ENCODE results near the gene SLC9A3.
A peak's percentile ranks its signal among the peaks of the same experiment; 100 is the strongest.

The SLC9A3 gene

DNA sequence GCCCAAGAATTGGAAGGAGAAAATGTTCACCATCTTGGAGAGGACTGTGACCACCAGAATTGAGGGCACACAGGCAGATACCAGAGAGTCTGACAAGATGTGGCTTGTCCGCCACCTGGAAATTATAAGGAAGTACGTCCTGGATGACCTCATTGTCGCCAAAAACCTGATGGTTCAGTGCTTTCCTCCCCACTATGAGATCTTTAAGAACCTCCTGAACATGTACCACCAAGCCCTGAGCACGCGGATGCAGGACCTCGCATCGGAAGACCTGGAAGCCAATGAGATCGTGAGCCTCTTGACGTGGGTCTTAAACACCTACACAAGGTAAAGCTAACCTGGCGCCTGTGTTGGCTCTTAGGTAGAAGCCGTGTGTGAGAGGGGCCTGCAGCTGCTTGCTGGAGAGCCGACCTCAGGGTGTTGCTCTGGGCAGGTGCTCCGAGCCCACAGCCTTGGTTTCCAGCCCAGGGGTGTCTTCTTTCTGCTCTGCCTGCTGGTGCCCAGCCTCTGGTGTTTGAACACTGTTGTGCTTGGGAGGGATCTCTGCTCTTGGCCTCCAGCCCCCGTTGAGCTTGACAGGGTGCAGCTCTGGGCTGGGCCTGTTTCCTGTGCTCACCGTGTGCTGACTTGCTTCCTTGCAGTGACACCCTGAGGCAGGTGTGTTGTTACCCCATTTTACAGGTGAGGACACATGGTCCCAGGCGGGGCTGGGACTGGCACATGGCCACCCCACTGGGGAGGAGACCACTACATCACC is 70.3 kb downstream of the SLC9A3 start:
- no peak for FAIRE-seq
- DNase-seq (ENCODE audit: insufficient read length, low spot score), result no peak
- TF ChIP-seq TAF1 (IDR thresholded peaks at IDR 0.05; ENCODE audit: low read depth, low read length) (no peak), POU2F2 (IDR thresholded peaks at IDR 0.05; ENCODE audit: low read depth, low read length) (no peak), SPI1 (IDR thresholded peaks at IDR 0.05; ENCODE audit: low read depth, low read length) (no peak), POLR2A (IDR thresholded peaks at IDR 0.05; ENCODE audit: low read depth, low read length) (no peak), PAX5 (IDR thresholded peaks at IDR 0.05; ENCODE audit: insufficient read depth, low read length, severe bottlenecking) (no peak), POLR2AphosphoS5 (IDR thresholded peaks at IDR 0.05; ENCODE audit: low read depth, low read length) (0 out of 2 replicates have a peak, but pooled peaks have one; percentile 16)

DNA sequence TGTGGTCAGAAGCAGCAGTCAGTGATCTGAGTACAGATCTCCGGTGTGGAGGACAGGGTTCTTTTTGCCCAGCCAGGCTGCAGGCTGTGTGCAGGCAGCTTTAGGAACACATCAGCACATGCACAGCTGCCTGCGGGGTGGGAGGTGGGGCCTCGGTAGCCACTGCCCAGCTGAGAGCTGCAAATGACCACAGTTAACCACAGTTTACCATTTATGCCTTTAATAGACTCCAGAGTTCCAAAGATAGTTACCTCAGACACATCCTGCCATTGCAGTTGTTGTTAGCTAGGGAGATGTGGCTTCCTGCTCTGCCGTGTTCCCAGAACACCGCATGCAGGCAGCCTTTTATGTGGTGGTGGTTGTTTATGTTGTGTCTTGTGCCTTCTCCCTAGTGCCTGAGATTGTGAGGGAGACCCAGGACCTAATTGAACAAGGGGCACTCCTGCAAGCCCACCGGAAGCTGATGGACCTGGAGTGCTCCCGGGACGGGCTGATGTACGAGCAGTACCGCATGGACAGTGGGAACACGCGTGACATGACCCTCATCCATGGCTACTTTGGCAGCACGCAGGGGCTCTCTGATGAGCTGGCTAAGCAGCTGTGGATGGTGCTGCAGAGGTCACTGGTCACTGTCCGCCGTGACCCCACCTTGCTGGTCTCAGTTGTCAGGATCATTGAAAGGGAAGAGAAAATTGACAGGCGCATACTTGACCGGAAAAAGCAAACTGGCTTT is 71.1 kb downstream of the SLC9A3 start:
- TF ChIP-seq SPI1 (IDR thresholded peaks at IDR 0.05; ENCODE audit: low read depth, low read length) (no peak), TAF1 (IDR thresholded peaks at IDR 0.05; ENCODE audit: low read depth, low read length) (no peak), POLR2AphosphoS5 (IDR thresholded peaks at IDR 0.05; ENCODE audit: low read depth, low read length) (no peak), POU2F2 (IDR thresholded peaks at IDR 0.05; ENCODE audit: low read depth, low read length) (no peak), POLR2A (IDR thresholded peaks at IDR 0.05; ENCODE audit: low read depth, low read length) (no peak), PAX5 (IDR thresholded peaks at IDR 0.05; ENCODE audit: insufficient read depth, low read length, severe bottlenecking) (no peak)
- DNase-seq (ENCODE audit: insufficient read length, low spot score) (no peak), FAIRE-seq (no peak)

DNA sequence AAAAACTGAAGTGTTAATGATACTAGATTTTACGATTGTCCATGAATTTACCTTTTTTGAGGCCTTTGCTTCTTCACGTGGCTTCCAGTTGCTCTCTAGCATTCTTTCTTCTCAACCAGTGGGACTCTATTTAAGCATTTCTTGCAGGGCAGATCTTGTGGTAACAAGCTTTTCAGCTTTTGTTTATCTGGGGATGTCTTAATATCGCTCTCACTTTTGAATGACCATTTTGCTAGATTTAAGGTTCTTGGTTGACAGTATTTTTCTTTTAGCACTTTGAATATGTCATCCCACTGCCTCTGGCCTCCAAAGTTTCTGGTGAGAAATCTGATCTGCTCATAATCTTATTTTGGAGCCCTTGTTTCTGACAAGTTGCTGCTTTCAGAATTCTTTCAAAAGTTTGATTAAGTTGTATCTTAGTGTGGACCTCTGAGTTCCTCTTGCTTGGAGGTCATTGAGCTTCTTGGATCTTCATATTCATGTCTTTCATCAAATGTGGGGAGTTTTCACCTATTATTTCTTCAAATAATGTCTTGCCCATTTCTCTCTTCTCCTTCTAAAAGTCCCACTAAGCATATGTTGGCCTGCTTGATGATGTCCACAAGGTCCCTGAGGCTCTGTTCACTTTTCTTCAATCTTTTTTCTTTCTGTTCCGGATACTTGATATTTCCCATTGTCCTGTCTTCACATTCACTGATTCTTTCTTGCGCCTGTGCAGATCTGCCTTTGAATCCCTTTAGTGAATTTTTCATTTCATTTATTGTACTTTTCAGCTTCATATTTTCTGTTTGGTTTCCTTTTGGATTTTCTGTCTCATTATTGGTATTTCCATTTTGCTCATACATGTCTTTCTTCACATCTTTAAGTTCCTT is 72.4 kb downstream of the SLC9A3 start:
- TF ChIP-seq TAF1 (IDR thresholded peaks at IDR 0.05; ENCODE audit: low read depth, low read length) (no peak), POLR2A (IDR thresholded peaks at IDR 0.05; ENCODE audit: low read depth, low read length) (no peak), POU2F2 (IDR thresholded peaks at IDR 0.05; ENCODE audit: low read depth, low read length) (no peak), SPI1 (IDR thresholded peaks at IDR 0.05; ENCODE audit: low read depth, low read length) (no peak), POLR2AphosphoS5 (IDR thresholded peaks at IDR 0.05; ENCODE audit: low read depth, low read length) (no peak), PAX5 (IDR thresholded peaks at IDR 0.05; ENCODE audit: insufficient read depth, low read length, severe bottlenecking) (no peak)
- FAIRE-seq (no peak), DNase-seq (ENCODE audit: insufficient read length, low spot score) (no peak)

DNA sequence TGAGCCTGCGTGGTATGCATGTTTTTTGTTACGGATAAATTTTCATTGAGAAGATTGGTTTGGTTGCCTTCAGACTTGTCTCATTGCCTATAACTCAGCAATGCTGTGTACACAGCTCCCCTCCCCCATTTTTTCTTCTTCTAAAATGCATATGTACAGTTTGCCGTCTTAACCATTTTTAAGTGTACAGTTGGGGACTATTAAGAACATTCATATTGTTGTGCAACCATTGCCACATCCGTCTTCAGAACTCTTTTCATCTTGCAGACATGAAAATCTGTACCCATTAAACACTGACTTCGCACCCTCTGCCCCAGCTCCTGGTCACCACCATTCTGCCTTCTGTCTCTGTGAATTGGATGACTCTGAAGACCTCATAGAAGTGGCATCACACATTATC is 75.1 kb downstream of the SLC9A3 start:
- TF ChIP-seq POU2F2 (IDR thresholded peaks at IDR 0.05; ENCODE audit: low read depth, low read length), result no peak
- no peak for TF ChIP-seq SPI1 (IDR thresholded peaks at IDR 0.05; ENCODE audit: low read depth, low read length)
- TF ChIP-seq POLR2A (IDR thresholded peaks at IDR 0.05; ENCODE audit: low read depth, low read length), result no peak
- TF ChIP-seq PAX5 (IDR thresholded peaks at IDR 0.05; ENCODE audit: insufficient read depth, low read length, severe bottlenecking), result no peak
- no peak for TF ChIP-seq POLR2AphosphoS5 (IDR thresholded peaks at IDR 0.05; ENCODE audit: low read depth, low read length)
- no peak for TF ChIP-seq TAF1 (IDR thresholded peaks at IDR 0.05; ENCODE audit: low read depth, low read length)
- no peak for FAIRE-seq
- DNase-seq (ENCODE audit: insufficient read length, low spot score), result no peak

DNA sequence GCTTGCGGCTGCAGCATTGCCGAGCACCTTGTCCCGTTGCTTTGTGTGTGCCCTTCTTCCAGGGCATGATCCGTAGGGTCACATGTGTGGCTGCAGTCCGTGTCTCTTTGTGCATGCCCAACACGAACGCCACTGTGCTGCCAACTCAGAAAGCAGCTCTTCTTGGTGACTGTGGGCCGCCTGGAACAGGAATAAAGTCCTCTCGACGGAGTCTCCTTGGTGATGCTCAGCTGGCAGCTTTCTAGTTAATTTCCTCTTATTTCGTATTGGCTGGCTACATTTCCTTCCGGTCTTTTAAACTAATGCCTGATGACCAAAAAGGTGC is 75.5 kb downstream of the SLC9A3 start:
- TF ChIP-seq POLR2A (IDR thresholded peaks at IDR 0.05; ENCODE audit: low read depth, low read length) (no peak), POLR2AphosphoS5 (IDR thresholded peaks at IDR 0.05; ENCODE audit: low read depth, low read length) (no peak), POU2F2 (IDR thresholded peaks at IDR 0.05; ENCODE audit: low read depth, low read length) (no peak), PAX5 (IDR thresholded peaks at IDR 0.05; ENCODE audit: insufficient read depth, low read length, severe bottlenecking) (no peak), SPI1 (IDR thresholded peaks at IDR 0.05; ENCODE audit: low read depth, low read length) (no peak), TAF1 (IDR thresholded peaks at IDR 0.05; ENCODE audit: low read depth, low read length) (no peak)
- FAIRE-seq (no peak), DNase-seq (ENCODE audit: insufficient read length, low spot score) (no peak)

DNA sequence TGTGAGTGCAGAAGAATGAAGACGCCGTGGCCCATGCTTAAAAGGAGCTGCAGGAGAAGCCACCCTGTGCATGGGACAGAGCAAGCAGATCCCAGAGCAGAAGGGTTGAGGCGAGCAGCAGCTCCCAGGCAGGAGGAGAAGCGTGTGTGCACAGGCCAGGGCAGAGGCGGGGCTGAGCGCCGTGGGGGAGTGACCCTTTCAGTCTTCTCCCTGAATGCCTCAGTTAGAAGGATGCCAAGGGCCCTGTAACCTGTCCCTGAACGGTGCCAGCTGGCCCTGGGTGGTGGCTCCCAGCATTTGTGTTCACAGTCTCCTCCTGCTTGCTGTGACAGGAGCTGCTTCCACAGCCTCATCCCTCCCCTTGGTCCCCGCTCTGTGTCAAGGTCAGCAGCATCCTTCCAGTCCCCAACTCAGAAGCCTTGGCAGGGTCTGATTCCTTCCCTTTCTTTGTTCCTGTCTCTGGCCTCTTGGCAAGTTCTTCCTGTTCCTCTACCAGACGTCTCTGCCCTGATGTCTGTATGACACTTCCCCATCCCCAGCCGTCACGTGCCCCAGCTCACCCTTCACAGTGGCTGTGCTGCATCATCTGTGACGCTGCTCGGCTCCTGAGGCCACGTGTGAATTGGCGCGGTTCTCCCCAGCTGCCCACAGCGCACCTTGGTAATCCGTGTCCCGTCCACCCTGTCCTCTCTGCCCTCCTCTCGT is 76.0 kb downstream of the SLC9A3 start:
- TF ChIP-seq TAF1 (IDR thresholded peaks at IDR 0.05; ENCODE audit: low read depth, low read length) (no peak), POLR2AphosphoS5 (IDR thresholded peaks at IDR 0.05; ENCODE audit: low read depth, low read length) (no peak), POU2F2 (IDR thresholded peaks at IDR 0.05; ENCODE audit: low read depth, low read length) (no peak), PAX5 (IDR thresholded peaks at IDR 0.05; ENCODE audit: insufficient read depth, low read length, severe bottlenecking) (no peak), SPI1 (IDR thresholded peaks at IDR 0.05; ENCODE audit: low read depth, low read length) (no peak), POLR2A (IDR thresholded peaks at IDR 0.05; ENCODE audit: low read depth, low read length) (no peak)
- no peak for FAIRE-seq

DNA sequence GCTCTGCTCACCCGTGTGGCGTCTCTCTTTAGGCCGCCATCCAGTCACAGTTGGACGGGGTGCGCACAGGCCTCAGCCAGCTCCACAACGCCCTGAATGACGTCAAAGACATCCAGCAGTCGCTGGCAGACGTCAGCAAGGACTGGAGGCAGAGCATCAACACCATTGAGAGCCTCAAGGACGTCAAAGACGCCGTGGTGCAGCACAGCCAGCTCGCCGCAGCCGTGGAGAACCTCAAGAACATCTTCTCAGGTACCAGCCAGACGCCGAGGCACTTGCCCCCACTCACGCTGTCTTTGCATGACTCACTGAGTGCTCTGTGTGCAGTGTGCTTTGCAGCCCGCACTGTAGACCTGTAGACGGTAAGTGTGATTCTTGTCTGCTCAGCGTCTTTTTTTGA is 76.7 kb downstream of the SLC9A3 start:
- no peak for DNase-seq (ENCODE audit: insufficient read length, low spot score)
- TF ChIP-seq PAX5 (IDR thresholded peaks at IDR 0.05; ENCODE audit: insufficient read depth, low read length, severe bottlenecking), result no peak
- no peak for TF ChIP-seq SPI1 (IDR thresholded peaks at IDR 0.05; ENCODE audit: low read depth, low read length)
- TF ChIP-seq POLR2AphosphoS5 (IDR thresholded peaks at IDR 0.05; ENCODE audit: low read depth, low read length), result no peak
- no peak for TF ChIP-seq POLR2A (IDR thresholded peaks at IDR 0.05; ENCODE audit: low read depth, low read length)
- no peak for TF ChIP-seq TAF1 (IDR thresholded peaks at IDR 0.05; ENCODE audit: low read depth, low read length)
- no peak for TF ChIP-seq POU2F2 (IDR thresholded peaks at IDR 0.05; ENCODE audit: low read depth, low read length)
- no peak for FAIRE-seq

More for the DNA sequence above, 76.0 kb downstream of the SLC9A3 start:
- DNase-seq (ENCODE audit: insufficient read length, low spot score), result no peak

DNA sequence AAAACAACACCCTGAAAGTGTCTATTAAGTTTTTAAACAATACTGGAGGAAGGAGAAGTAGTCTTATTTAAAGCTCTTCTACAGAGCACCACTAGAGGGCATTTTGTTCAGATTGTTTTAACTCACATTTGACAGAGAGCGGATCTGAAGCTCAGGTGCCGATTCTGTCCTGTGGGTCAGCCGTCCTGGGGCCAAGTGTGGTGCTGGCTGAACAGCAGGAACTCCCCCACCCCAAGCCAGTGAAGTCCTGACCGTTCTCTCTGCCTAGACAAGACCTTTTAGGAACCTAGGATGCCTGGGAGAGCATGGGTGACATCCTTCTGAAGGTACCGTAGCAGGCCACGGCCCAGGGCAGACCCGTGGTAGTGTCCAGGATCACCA is 77.4 kb downstream of the SLC9A3 start:
- FAIRE-seq (no peak), DNase-seq (ENCODE audit: insufficient read length, low spot score) (no peak)
- TF ChIP-seq PAX5 (IDR thresholded peaks at IDR 0.05; ENCODE audit: insufficient read depth, low read length, severe bottlenecking) (no peak), TAF1 (IDR thresholded peaks at IDR 0.05; ENCODE audit: low read depth, low read length) (no peak)
